ENCODE measurements around the gene TLE5. TPM values are rescaled to one million over a fixed set of nuclear protein-coding genes. Genes with fewer than 3 reads are reported as not detected.

Gene TLE5
- total and polyA plus RNA-seq, 9 of the 15 experiments (the other 6 are each of a cell fraction or from before 2014, with no cell fraction given), result 2.0 to 347 (median 235) TPM

- TF ChIP-seq MXI1 (IDR thresholded peaks at IDR 0.05; ENCODE audit: low read depth, low read length), result 0 out of 2 replicates have a peak, but pooled peaks have one; percentile 24
- peak; percentile 69 for TF ChIP-seq HDAC3 (IDR thresholded peaks at IDR 0.05; ENCODE audit: borderline replicate concordance, partially characterized antibody)
- no peak for TF ChIP-seq POLR2H (tag; IDR thresholded peaks at IDR 0.05; ENCODE audit: low read depth)
- TF ChIP-seq ZHX1 (conservative IDR thresholded peaks at IDR 0.05; ENCODE audit: low read length), result no peak
- TF ChIP-seq, protein P1, sequence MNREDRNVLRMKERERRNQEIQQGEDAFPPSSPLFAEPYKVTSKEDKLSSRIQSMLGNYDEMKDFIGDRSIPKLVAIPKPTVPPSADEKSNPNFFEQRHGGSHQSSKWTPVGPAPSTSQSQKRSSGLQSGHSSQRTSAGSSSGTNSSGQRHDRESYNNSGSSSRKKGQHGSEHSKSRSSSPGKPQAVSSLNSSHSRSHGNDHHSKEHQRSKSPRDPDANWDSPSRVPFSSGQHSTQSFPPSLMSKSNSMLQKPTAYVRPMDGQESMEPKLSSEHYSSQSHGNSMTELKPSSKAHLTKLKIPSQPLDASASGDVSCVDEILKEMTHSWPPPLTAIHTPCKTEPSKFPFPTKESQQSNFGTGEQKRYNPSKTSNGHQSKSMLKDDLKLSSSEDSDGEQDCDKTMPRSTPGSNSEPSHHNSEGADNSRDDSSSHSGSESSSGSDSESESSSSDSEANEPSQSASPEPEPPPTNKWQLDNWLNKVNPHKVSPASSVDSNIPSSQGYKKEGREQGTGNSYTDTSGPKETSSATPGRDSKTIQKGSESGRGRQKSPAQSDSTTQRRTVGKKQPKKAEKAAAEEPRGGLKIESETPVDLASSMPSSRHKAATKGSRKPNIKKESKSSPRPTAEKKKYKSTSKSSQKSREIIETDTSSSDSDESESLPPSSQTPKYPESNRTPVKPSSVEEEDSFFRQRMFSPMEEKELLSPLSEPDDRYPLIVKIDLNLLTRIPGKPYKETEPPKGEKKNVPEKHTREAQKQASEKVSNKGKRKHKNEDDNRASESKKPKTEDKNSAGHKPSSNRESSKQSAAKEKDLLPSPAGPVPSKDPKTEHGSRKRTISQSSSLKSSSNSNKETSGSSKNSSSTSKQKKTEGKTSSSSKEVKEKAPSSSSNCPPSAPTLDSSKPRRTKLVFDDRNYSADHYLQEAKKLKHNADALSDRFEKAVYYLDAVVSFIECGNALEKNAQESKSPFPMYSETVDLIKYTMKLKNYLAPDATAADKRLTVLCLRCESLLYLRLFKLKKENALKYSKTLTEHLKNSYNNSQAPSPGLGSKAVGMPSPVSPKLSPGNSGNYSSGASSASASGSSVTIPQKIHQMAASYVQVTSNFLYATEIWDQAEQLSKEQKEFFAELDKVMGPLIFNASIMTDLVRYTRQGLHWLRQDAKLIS (CRISPR knock-in tag; IDR thresholded peaks at IDR 0.05), result no peak
- no peak for TF ChIP-seq NR2C2 (CRISPR knock-in tag; IDR thresholded peaks at IDR 0.05)
- TF ChIP-seq NR2C2 (tag; IDR thresholded peaks at IDR 0.05), result peak; percentile 52; the same call in 1 of the 2 replicates
- TF ChIP-seq KHSRP (IDR thresholded peaks at IDR 0.05), result no peak
- TF ChIP-seq, protein P2, sequence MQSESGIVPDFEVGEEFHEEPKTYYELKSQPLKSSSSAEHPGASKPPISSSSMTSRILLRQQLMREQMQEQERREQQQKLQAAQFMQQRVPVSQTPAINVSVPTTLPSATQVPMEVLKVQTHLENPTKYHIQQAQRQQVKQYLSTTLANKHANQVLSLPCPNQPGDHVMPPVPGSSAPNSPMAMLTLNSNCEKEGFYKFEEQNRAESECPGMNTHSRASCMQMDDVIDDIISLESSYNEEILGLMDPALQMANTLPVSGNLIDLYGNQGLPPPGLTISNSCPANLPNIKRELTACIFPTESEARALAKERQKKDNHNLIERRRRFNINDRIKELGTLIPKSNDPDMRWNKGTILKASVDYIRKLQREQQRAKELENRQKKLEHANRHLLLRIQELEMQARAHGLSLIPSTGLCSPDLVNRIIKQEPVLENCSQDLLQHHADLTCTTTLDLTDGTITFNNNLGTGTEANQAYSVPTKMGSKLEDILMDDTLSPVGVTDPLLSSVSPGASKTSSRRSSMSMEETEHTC (IDR thresholded peaks at IDR 0.05), result no peak
- no peak for TF ChIP-seq ZC3H11A (IDR thresholded peaks at IDR 0.05; ENCODE audit: low read depth, low read length)
- TF ChIP-seq, protein P3, sequence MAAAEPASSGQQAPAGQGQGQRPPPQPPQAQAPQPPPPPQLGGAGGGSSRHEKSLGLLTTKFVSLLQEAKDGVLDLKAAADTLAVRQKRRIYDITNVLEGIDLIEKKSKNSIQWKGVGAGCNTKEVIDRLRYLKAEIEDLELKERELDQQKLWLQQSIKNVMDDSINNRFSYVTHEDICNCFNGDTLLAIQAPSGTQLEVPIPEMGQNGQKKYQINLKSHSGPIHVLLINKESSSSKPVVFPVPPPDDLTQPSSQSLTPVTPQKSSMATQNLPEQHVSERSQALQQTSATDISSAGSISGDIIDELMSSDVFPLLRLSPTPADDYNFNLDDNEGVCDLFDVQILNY (CRISPR knock-in tag; IDR thresholded peaks at IDR 0.05), result no peak
- TF ChIP-seq MAFF (IDR thresholded peaks at IDR 0.05; ENCODE audit: low read length), result no peak
- peak; percentile 83 for TF ChIP-seq SOX6 (IDR thresholded peaks at IDR 0.05)
- no peak for TF ChIP-seq IFI16 (CRISPR knock-in tag; IDR thresholded peaks at IDR 0.05)
- TF ChIP-seq PHTF2 (CRISPR knock-in tag; IDR thresholded peaks at IDR 0.05), result no peak
- TF ChIP-seq, protein P4, sequence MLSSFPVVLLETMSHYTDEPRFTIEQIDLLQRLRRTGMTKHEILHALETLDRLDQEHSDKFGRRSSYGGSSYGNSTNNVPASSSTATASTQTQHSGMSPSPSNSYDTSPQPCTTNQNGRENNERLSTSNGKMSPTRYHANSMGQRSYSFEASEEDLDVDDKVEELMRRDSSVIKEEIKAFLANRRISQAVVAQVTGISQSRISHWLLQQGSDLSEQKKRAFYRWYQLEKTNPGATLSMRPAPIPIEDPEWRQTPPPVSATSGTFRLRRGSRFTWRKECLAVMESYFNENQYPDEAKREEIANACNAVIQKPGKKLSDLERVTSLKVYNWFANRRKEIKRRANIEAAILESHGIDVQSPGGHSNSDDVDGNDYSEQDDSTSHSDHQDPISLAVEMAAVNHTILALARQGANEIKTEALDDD (IDR thresholded peaks at IDR 0.05), result peak; percentile 88
- TF ChIP-seq CBX2 (IDR thresholded peaks at IDR 0.05; ENCODE audit: insufficient read depth, low read length, poor library complexity, severe bottlenecking), result no peak
- no peak for TF ChIP-seq ZNF589 (CRISPR knock-in tag; IDR thresholded peaks at IDR 0.05; ENCODE audit: low read depth)
- no peak for TF ChIP-seq ZNF41 (CRISPR knock-in tag; conservative IDR thresholded peaks at IDR 0.05)
Measured at GRCh38 chr19:3047496-3048189, 14.7 kb downstream of the TLE5 start (continued).

Measured in K562 (cell line).